ENCODE data around the gene SDR42E2.
"Not testable (repeated sequence)": the region's sequence is repeated elsewhere in the genome, so short reads cannot be mapped to it uniquely, and the experiment has no call there.

SDR42E2 gene

DNA sequence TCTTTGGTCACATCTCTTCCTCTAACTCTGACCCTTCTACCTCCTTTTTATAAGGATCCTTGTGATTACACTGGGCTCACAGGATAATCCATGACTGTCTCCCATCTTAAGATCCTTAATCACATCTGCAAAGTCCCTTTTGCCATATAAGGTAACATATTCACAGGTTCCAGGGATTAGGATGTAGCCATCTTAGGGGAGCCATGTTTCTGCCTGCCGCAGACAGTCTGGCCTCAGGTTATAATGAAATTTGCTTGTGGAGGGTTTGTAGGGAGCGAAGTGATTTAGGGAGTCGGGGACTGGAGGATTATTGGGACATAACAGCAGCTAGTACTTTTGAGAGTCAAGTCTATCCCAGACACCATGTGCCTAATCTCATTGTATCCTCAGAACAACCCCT, 51.5 kb downstream of the SDR42E2 start:
- TF ChIP-seq, protein P1, sequence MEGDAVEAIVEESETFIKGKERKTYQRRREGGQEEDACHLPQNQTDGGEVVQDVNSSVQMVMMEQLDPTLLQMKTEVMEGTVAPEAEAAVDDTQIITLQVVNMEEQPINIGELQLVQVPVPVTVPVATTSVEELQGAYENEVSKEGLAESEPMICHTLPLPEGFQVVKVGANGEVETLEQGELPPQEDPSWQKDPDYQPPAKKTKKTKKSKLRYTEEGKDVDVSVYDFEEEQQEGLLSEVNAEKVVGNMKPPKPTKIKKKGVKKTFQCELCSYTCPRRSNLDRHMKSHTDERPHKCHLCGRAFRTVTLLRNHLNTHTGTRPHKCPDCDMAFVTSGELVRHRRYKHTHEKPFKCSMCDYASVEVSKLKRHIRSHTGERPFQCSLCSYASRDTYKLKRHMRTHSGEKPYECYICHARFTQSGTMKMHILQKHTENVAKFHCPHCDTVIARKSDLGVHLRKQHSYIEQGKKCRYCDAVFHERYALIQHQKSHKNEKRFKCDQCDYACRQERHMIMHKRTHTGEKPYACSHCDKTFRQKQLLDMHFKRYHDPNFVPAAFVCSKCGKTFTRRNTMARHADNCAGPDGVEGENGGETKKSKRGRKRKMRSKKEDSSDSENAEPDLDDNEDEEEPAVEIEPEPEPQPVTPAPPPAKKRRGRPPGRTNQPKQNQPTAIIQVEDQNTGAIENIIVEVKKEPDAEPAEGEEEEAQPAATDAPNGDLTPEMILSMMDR (IDR thresholded peaks at IDR 0.05; ENCODE audit: low read length, missing control alignments) = no peak
- DNase-seq (ENCODE audit: low read depth) = no peak
- no peak overlapping the region for H3K4me3 ChIP-seq (replicated peaks; ENCODE audit: low read depth, low read length)

GRCh38 chr16:22214402-22214801, 52.1 kb downstream of the SDR42E2 start:
- TF ChIP-seq, protein P1 (IDR thresholded peaks at IDR 0.05; ENCODE audit: low read length, missing control alignments) = no peak
- no peak overlapping the region for H3K4me3 ChIP-seq (replicated peaks; ENCODE audit: low read depth, low read length)
- no peak for DNase-seq (ENCODE audit: low read depth)

- DNase-seq (ENCODE audit: low read depth) = no peak
- TF ChIP-seq, protein P1 (IDR thresholded peaks at IDR 0.05; ENCODE audit: low read length, missing control alignments) = no peak
- H3K4me3 ChIP-seq (replicated peaks; ENCODE audit: low read depth, low read length) = no peak overlapping the region
Measured at GRCh38 chr16:22214889-22215288, 52.6 kb downstream of the SDR42E2 start.

- peak; percentile 62 for DNase-seq (ENCODE audit: low read depth)
- TF ChIP-seq, protein P1 (IDR thresholded peaks at IDR 0.05; ENCODE audit: low read length, missing control alignments) = no peak
- no peak overlapping the region for H3K4me3 ChIP-seq (replicated peaks; ENCODE audit: low read depth, low read length)
Measured at GRCh38 chr16:22216191-22216831, 54.0 kb downstream of the SDR42E2 start.

GRCh38 chr16:22216832-22217225, 54.5 kb downstream of the SDR42E2 start:
- not testable (repeated sequence) for DNase-seq (ENCODE audit: low read depth); H3K4me3 ChIP-seq (replicated peaks; ENCODE audit: low read depth, low read length)

DNA sequence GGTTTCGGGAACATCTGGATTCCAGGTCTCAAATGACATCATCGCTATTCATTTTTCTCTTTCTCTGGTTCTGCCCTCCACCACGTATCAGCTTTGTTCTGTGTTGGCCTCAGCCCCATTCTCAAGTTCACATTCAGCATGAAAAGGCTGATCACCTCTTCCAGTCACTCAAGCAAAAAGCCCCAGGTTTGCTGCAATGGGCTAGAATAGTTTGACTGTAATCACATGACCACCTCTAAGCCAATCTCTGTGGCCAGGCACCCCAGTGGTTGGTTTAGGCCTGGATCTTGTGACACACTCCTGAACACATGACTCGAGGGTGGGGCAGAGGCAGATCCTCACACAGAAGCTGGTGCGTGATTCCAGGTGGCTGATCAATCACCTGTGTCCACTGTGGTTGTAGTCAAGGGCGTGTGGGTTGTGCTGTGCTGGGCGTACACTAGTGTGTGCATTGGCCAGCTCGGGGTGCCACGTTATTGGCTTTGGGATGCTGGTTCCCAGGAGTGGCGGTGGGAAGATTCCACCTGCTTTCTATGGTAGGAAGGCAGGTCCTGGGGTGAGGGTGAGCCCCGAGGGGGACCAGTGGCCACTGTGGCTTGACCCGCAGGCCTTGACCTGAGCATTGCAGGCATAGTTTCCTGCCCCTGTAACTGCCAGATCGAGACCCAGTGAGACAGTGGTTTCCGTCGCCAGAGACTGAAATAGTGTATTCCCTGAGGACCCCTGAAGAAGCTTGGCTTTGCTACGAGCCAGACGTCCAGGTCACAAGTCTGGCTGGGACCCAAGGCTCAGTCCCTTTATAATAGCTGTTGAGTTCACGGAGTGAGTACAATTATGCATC, 55.8 kb downstream of the SDR42E2 start:
- no peak for DNase-seq (ENCODE audit: low read depth)
- TF ChIP-seq, protein P1 (IDR thresholded peaks at IDR 0.05; ENCODE audit: low read length, missing control alignments) = no peak
- no peak overlapping the region for H3K4me3 ChIP-seq (replicated peaks; ENCODE audit: low read depth, low read length)

DNA sequence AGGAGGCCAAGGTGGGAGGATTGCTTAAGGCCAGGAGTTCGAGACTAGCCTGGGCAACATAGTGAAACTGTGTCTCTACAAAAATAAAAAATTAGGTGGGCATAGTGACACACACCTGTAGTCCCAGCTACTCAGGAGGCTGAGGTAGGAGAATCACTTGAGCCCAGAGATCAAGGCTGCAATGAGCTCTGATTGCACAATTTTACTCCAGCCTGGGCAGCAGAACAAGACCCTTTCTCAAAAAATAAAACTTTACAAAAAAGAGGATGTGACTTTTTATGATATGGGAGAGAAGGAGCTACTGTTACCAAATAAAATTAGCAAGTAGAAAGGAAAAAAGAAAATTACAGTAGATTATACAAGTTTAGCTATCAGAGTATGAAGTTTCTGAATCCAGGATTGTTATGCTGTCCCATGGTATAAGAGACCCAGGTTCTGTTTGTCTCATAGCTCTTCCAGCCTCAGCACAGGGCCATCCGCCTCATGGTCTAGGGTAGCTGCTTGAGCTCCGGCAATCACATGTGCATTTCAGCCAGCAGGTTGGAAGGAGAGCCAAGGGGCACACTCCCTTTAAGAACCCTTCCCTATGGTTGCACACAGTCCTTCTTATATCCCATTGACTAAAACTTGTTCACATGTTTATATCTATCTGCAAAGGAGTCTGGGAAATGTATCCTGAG, 57.2 kb downstream of the SDR42E2 start:
- H3K4me3 ChIP-seq (replicated peaks; ENCODE audit: low read depth, low read length) = no peak overlapping the region
- TF ChIP-seq, protein P1 (IDR thresholded peaks at IDR 0.05; ENCODE audit: low read length, missing control alignments) = no peak
- DNase-seq (ENCODE audit: low read depth) = no peak
